KMS-11 (cell line): ENCODE results near the gene NUP35.

ENCODE experiments used
- H2AFZ ChIP-seq: fragments of 200-600 bp; sonication (generic); 2 replicates; pipeline ENCODE4 v1.6.1; 2016; ENCODE audit warnings: antibody characterized with exemption, mixed run types, low read depth
- H3K27ac ChIP-seq: fragments of 200-600 bp; sonication (generic); 2 replicates; pipeline ENCODE4 v1.6.1; 2016; ENCODE audit warnings: mild to moderate bottlenecking, mixed run types
- H3K27me3 ChIP-seq: fragments of 200-600 bp; sonication (generic); 2 replicates; pipeline ENCODE4 v1.6.1; 2017; ENCODE audit warnings: mild to moderate bottlenecking, low read depth, mixed run types, moderate library complexity; ENCODE audit not compliant: insufficient read depth
- H3K36me3 ChIP-seq: fragments of 200-600 bp; sonication (generic); 2 replicates; pipeline ENCODE4 v1.6.1; 2017; ENCODE audit warnings: mild to moderate bottlenecking, mixed run types; ENCODE audit not compliant: insufficient read depth
- H3K4me1 ChIP-seq: fragments of 200-600 bp; sonication (generic); 2 replicates; pipeline ENCODE4 v1.6.1; 2016; ENCODE audit warnings: mild to moderate bottlenecking, low read depth, mixed run types; ENCODE audit not compliant: poor library complexity, severe bottlenecking
- H3K4me2 ChIP-seq: fragments of 200-600 bp; sonication (generic); 2 replicates; pipeline ENCODE4 v1.7.0; 2016; ENCODE audit warnings: mild to moderate bottlenecking, mixed run types
- H3K4me3 ChIP-seq: fragments of 200-600 bp; sonication (generic); IDR thresholded peaks from 2 replicates; pipeline ENCODE4 v1.6.1; 2017; ENCODE audit warnings: low read depth, low read length, mixed read lengths; ENCODE audit not compliant: insufficient read depth
- H3K79me2 ChIP-seq: fragments of 200-600 bp; sonication (generic); 2 replicates; pipeline ENCODE4 v1.6.1; 2016; ENCODE audit warnings: low read depth, mixed run types; ENCODE audit not compliant: insufficient read depth
- H3K9ac ChIP-seq: fragments of 200-600 bp; sonication (generic); 2 replicates; pipeline ENCODE4 v1.6.1; 2016; ENCODE audit warnings: mild to moderate bottlenecking, mixed run types
- H4K20me1 ChIP-seq: fragments of 200-600 bp; sonication (generic); 2 replicates; pipeline ENCODE4 v1.6.1; 2016; ENCODE audit warnings: mild to moderate bottlenecking, mixed run types; ENCODE audit not compliant: insufficient read depth
- TF ChIP-seq, protein P1 (sequence below): fragments of 200-600 bp; sonication (generic); conservative IDR thresholded peaks from 2 replicates; pipeline ENCODE4 v1.6.1; 2017; ENCODE audit warnings: low read depth, mild to moderate bottlenecking, antibody characterized with exemption, low read length, moderate library complexity, mixed read lengths

The NUP35 gene

DNA sequence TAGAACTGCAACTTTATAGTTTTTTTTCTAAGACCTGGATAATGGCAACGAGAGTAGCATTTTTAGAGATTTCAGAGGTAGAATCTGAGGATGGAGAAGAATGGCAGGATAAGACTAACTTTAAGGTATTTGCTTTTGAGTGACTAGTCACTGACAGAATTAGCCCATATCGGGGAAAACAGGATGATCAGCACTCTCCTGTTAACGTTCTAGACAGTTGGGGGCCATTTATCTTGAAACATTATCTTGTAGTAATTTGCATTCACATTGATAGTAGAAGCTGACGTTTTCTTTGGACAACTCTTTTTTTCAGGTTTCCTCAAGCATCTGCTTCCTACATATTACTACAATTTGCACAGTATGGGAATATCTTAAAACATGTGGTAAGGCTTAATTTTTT lies 32.9 kb downstream of the NUP35 start:
- no peak overlapping the region for H2AFZ ChIP-seq
- no peaks in the 10 kb centered on the region for H3K79me2 ChIP-seq
- H3K4me2 ChIP-seq: no peak overlapping the region
- H3K4me3 ChIP-seq: no peak overlapping the region
- no peak overlapping the region for H3K9ac ChIP-seq
- H3K27ac ChIP-seq: no peak overlapping the region
- no peaks in the 10 kb centered on the region for H3K4me1 ChIP-seq
- TF ChIP-seq, protein P1, sequence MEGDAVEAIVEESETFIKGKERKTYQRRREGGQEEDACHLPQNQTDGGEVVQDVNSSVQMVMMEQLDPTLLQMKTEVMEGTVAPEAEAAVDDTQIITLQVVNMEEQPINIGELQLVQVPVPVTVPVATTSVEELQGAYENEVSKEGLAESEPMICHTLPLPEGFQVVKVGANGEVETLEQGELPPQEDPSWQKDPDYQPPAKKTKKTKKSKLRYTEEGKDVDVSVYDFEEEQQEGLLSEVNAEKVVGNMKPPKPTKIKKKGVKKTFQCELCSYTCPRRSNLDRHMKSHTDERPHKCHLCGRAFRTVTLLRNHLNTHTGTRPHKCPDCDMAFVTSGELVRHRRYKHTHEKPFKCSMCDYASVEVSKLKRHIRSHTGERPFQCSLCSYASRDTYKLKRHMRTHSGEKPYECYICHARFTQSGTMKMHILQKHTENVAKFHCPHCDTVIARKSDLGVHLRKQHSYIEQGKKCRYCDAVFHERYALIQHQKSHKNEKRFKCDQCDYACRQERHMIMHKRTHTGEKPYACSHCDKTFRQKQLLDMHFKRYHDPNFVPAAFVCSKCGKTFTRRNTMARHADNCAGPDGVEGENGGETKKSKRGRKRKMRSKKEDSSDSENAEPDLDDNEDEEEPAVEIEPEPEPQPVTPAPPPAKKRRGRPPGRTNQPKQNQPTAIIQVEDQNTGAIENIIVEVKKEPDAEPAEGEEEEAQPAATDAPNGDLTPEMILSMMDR: no peak
- no peaks in the 10 kb centered on the region for H3K27me3 ChIP-seq
- peaks cover 5% of the 10 kb centered on the region for H3K36me3 ChIP-seq
- no peaks in the 10 kb centered on the region; the same call in 1 of the 2 replicates for H4K20me1 ChIP-seq

DNA sequence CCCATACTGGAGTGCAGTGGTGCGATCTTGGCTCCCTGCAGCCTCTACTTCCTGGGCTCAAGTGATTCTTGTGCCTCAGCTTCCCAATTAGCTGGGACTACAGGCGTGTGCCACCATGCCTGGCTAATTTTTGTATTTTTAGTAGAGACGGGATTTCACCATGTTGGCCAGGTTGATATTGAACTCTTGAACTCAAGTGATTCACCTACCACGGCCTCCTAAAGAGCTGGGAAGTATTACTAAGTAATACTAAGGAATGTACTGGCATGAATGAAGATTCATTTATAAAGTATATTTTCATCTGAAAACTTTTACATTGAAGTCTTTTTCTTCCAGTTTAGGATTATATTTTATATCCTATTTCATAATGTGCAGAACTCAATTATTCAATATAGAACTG lies 38.1 kb downstream of the NUP35 start:
- Histone ChIP-seq H3K27me3 (no peaks in the 10 kb centered on the region), H3K4me3 (no peak overlapping the region), H3K27ac (no peak overlapping the region), H4K20me1 (no peaks in the 10 kb centered on the region; the same call in 1 of the 2 replicates), H3K4me2 (no peak overlapping the region), H3K9ac (no peak overlapping the region), H3K79me2 (no peaks in the 10 kb centered on the region), H3K4me1 (no peaks in the 10 kb centered on the region), H2AFZ (no peak overlapping the region), H3K36me3 (no peaks in the 10 kb centered on the region; the same call in none of the 2 replicates)
- TF ChIP-seq, protein P1: no peak

DNA sequence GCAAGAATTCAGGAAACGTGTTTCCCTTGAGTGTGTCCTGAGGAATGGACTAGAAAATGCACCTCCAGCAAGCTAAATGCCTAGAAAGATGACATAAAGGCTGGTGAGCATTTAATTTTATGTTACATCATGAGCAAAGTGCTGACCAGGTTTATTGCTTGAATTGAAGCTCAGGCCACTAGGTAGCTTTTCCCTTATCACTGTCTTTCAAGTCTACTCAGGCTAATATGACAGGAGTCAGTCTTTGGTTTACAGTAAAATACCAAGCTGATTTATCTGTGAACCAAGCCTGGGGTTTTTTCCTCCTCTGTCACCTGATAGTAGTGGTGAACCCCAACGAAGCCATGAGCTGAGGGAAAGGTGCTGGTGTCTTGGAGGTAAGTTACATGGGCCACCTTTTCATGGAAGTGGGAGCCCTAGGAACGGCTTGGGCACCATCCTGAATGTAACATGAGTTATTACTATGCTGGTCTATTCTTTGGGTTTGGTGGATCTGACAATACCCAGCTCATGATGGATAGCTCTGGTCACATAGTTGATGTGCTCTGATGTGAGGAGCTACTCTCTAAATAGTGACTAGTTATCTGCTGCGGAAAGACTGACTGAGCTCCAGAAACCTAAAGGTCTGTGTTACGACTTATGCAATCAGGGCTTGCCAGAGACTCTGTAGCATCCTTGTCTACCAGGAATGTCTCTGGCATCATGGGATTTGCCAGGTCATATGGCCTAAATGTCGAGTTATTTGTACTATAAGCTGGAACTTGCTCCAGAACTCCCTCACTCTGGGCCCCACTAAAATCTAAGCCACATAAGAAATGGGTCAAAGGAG lies 39.8 kb downstream of the NUP35 start:
- H3K4me1 ChIP-seq: no peaks in the 10 kb centered on the region
- H3K27me3 ChIP-seq: no peaks in the 10 kb centered on the region
- TF ChIP-seq, protein P1: no peak
- H4K20me1 ChIP-seq: no peaks in the 10 kb centered on the region; the same call in 1 of the 2 replicates
- H3K27ac ChIP-seq: no peak overlapping the region
- H3K4me3 ChIP-seq: no peak overlapping the region
- no peaks in the 10 kb centered on the region; the same call in none of the 2 replicates for H3K36me3 ChIP-seq
- no peaks in the 10 kb centered on the region for H3K79me2 ChIP-seq
- no peak overlapping the region for H3K4me2 ChIP-seq
- H2AFZ ChIP-seq: no peak overlapping the region
- no peak overlapping the region for H3K9ac ChIP-seq

DNA sequence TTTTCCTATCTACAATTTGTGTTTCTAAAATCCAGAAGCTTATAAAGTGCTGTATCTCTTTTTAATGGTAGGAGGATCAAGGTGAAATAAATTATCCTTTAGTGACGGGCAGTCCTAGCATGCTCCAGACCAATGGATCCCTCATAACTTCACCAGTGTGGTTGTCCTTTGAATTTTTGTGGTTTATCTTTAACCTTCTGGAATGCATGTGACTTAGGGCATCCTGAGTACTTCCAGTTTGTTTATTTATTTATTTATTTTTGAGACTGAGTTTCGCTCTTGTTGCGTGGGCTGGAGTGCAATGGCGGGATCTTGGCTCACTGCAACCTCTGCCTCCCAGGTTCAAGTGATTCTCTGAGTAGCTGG lies 40.4 kb downstream of the NUP35 start:
- TF ChIP-seq, protein P1: no peak
- H3K4me1 ChIP-seq: no peaks in the 10 kb centered on the region
- no peak overlapping the region for H2AFZ ChIP-seq
- no peak overlapping the region for H3K4me3 ChIP-seq
- H3K27ac ChIP-seq: no peak overlapping the region
- H3K27me3 ChIP-seq: no peaks in the 10 kb centered on the region
- H3K36me3 ChIP-seq: no peaks in the 10 kb centered on the region; the same call in none of the 2 replicates
- H4K20me1 ChIP-seq: no peaks in the 10 kb centered on the region
- no peak overlapping the region for H3K4me2 ChIP-seq
- no peak overlapping the region for H3K9ac ChIP-seq
- H3K79me2 ChIP-seq: no peaks in the 10 kb centered on the region
